Activated CD4-positive, alpha-beta T cell treated with anti-CD3 and anti-CD28 coated beads, Interleukin-2, amount 10 ng/mL, durations not matched to agents 7 days and 5 days (primary cell): ENCODE results near the gene TRIM27. TPM values are rescaled to one million over a fixed set of nuclear protein-coding genes. Genes with fewer than 3 reads are reported as not detected.
"Not testable (repeated sequence)": the region's sequence is repeated elsewhere in the genome, so short reads cannot be mapped to it uniquely, and the experiment has no call there.

Experiments
- CTCF ChIA-PET: fragments of 350-600 bp; sonication (Branson Sonifier 250); formaldehyde crosslinking; loops from one replicate; lab custom pipeline; 2021; ENCODE audit warnings: antibody characterized with exemption; lab: Charles Lee
- POLR2A ChIA-PET: fragments of 350-600 bp; sonication (Branson Sonifier 250); formaldehyde crosslinking; loops from one replicate; lab custom pipeline; 2021; ENCODE audit warnings: antibody characterized with exemption; lab: Charles Lee
- DNase-seq: peaks from one replicate; pipeline ENCODE4 v3.0.0-alpha.2; 2020
- H3K27ac Mint-ChIP-seq: one replicate; pipeline ENCODE4 v1.8.0; 2021; ENCODE audit warnings: mild to moderate bottlenecking, moderate library complexity, mixed read lengths
- H3K27me3 Mint-ChIP-seq: one replicate; pipeline ENCODE4 v1.8.0; 2021; ENCODE audit warnings: mixed read lengths
- H3K36me3 Mint-ChIP-seq: one replicate; pipeline ENCODE4 v1.8.0; 2021; ENCODE audit warnings: low read depth, mixed read lengths
- H3K4me1 Mint-ChIP-seq: one replicate; pipeline ENCODE4 v1.8.0; 2021; ENCODE audit warnings: mixed read lengths
- H3K4me3 Mint-ChIP-seq: one replicate; pipeline ENCODE4 v1.8.0; 2021; ENCODE audit warnings: mild to moderate bottlenecking, moderate library complexity, mixed read lengths
- H3K9me3 Mint-ChIP-seq: one replicate; pipeline ENCODE4 v1.8.0; 2021; ENCODE audit warnings: mixed read lengths
- total RNA-seq, 2 experiments: library from RNA; stranded (reverse); gene quantifications; one replicate each; pipeline ENCODE4 v1.2.3, GENCODE V29; 2021

TRIM27 gene
- total RNA-seq, 2 experiments from 2014 or later, result 63.1 to 66.6 TPM

GRCh38 chr6:28866205-28867085 lies 57.3 kb downstream of the TRIM27 start:
- CTCF ChIA-PET, result interaction anchor here (0.6 to 2.3 kb wide), 10 partner anchors 10 to 159 kb away, joined by 3 to 10 read pairs (median 5); partner anchors contain the start of gene TRIM27
- Mint-ChIP-seq H3K4me3 (peak overlapping the region; percentile 77), H3K4me1 (peaks cover 46% of the 10 kb centered on the region), H3K36me3 (peaks cover 10% of the 10 kb centered on the region), H3K9me3 (peaks cover 11% of the 10 kb centered on the region), H3K27ac (peak overlapping the region; percentile 91)
- peak; percentile 75 for DNase-seq
- POLR2A ChIA-PET, result interaction anchor here (0.6 to 1.2 kb wide), 8 partner anchors 18 to 1028 kb away, joined by 3 to 5 read pairs (median 3); a partner anchor contains a TSS
- not testable (repeated sequence) for H3K27me3 Mint-ChIP-seq

GRCh38 chr6:28865401-28866204 lies 58.2 kb downstream of the TRIM27 start:
- H3K9me3 Mint-ChIP-seq, result peaks cover 9% of the 10 kb centered on the region
- DNase-seq, result peak; percentile 66
- peaks cover 49% of the 10 kb centered on the region for H3K4me1 Mint-ChIP-seq
- H3K27ac Mint-ChIP-seq, result peak overlapping the region; percentile 91
- peaks cover 7% of the 10 kb centered on the region for H3K27me3 Mint-ChIP-seq
- POLR2A ChIA-PET, result interaction anchor here (0.6 to 1.2 kb wide), 5 partner anchors 19 to 1027 kb away, joined by 3 to 5 read pairs (median 4); a partner anchor contains a TSS
- CTCF ChIA-PET, result interaction anchor here (0.6 to 2.3 kb wide), 11 partner anchors 15 to 158 kb away, joined by 3 to 10 read pairs (median 5); partner anchors contain the start of gene TRIM27
- peaks cover 10% of the 10 kb centered on the region for H3K36me3 Mint-ChIP-seq
- H3K4me3 Mint-ChIP-seq, result peak overlapping the region; percentile 77

- DNase-seq, result no peak
- ChIA-PET CTCF (interaction anchor here (1.3 to 2.3 kb wide), 5 partner anchors 18 to 152 kb away, joined by 3 to 10 read pairs (median 6); partner anchors contain the start of gene TRIM27), POLR2A (no interaction called here)
- Mint-ChIP-seq H3K4me3 (peak overlapping the region; percentile 86), H3K9me3 (peaks cover 9% of the 10 kb centered on the region), H3K4me1 (peaks cover 53% of the 10 kb centered on the region), H3K36me3 (peaks cover 10% of the 10 kb centered on the region), H3K27me3 (peaks cover 14% of the 10 kb centered on the region), H3K27ac (peak overlapping the region; percentile 85)
Observed at GRCh38 chr6:28864326-28864923, 59.4 kb downstream of the TRIM27 start.

GRCh38 chr6:28863604-28864325 lies 60.0 kb downstream of the TRIM27 start:
- H3K27ac Mint-ChIP-seq, result peak overlapping the region; percentile 85
- ChIA-PET CTCF (interaction anchor here (0.7 to 2.1 kb wide), 8 partner anchors 15 to 154 kb away, joined by 3 to 12 read pairs (median 3); no protein-coding TSS in a partner anchor), POLR2A (interaction anchor here (0.7 to 0.9 kb wide), 3 partner anchors 25 to 1012 kb away, joined by 3 read pairs; no protein-coding TSS in a partner anchor)
- H3K9me3 Mint-ChIP-seq, result peaks cover 9% of the 10 kb centered on the region
- H3K4me1 Mint-ChIP-seq, result peaks cover 53% of the 10 kb centered on the region
- peak; percentile 87 for DNase-seq
- peaks cover 14% of the 10 kb centered on the region for H3K27me3 Mint-ChIP-seq
- H3K4me3 Mint-ChIP-seq, result peak overlapping the region; percentile 86
- peaks cover 10% of the 10 kb centered on the region for H3K36me3 Mint-ChIP-seq

- Mint-ChIP-seq H3K27ac (no peak overlapping the region), H3K4me1 (peaks cover 43% of the 10 kb centered on the region), H3K9me3 (peaks cover 9% of the 10 kb centered on the region), H3K4me3 (no peak overlapping the region), H3K36me3 (peaks cover 10% of the 10 kb centered on the region), H3K27me3 (peaks cover 14% of the 10 kb centered on the region)
- DNase-seq, result no peak
- POLR2A ChIA-PET, result interaction anchor here (0.6 to 0.8 kb wide), 2 partner anchors 23 to 37 kb away, joined by 3 to 5 read pairs; no protein-coding TSS in a partner anchor
- CTCF ChIA-PET, result interaction anchor here (2.1 kb wide), 1 partner anchor 24 kb away, joined by 12 read pairs; no protein-coding TSS in a partner anchor
Observed at GRCh38 chr6:28862077-28862476, 61.7 kb downstream of the TRIM27 start.

GRCh38 chr6:28861339-28861738 lies 62.4 kb downstream of the TRIM27 start:
- Mint-ChIP-seq H3K9me3 (peaks cover 10% of the 10 kb centered on the region), H3K27ac (no peak overlapping the region), H3K4me3 (no peak overlapping the region), H3K4me1 (peaks cover 41% of the 10 kb centered on the region), H3K27me3 (peaks cover 14% of the 10 kb centered on the region), H3K36me3 (peaks cover 10% of the 10 kb centered on the region)
- CTCF ChIA-PET, result interaction anchor here (1.4 kb wide), 1 partner anchor 23 kb away, joined by 5 read pairs; no protein-coding TSS in a partner anchor
- POLR2A ChIA-PET, result no interaction called here
- DNase-seq, result no peak

- DNase-seq, result no peak
- H3K27me3 Mint-ChIP-seq, result peaks cover 15% of the 10 kb centered on the region
- H3K4me1 Mint-ChIP-seq, result peaks cover 34% of the 10 kb centered on the region
- peaks cover 8% of the 10 kb centered on the region for H3K9me3 Mint-ChIP-seq
- peaks cover 6% of the 10 kb centered on the region for H3K36me3 Mint-ChIP-seq
- H3K27ac Mint-ChIP-seq, result no peak overlapping the region
- H3K4me3 Mint-ChIP-seq, result no peak overlapping the region
- ChIA-PET POLR2A (no interaction called here), CTCF (interaction anchor here (1.4 kb wide), 1 partner anchor 23 kb away, joined by 5 read pairs; no protein-coding TSS in a partner anchor)
Observed at GRCh38 chr6:28860581-28860980, 63.2 kb downstream of the TRIM27 start.

GRCh38 chr6:28858963-28859362 lies 64.8 kb downstream of the TRIM27 start:
- DNase-seq, result no peak
- POLR2A ChIA-PET, result no interaction called here
- Mint-ChIP-seq H3K4me3 (no peak overlapping the region), H3K27me3 (peaks cover 15% of the 10 kb centered on the region), H3K4me1 (peaks cover 19% of the 10 kb centered on the region), H3K9me3 (peaks cover 8% of the 10 kb centered on the region), H3K27ac (no peak overlapping the region), H3K36me3 (peaks cover 2% of the 10 kb centered on the region)
- CTCF ChIA-PET, result interaction anchor here (1.2 kb wide), 1 partner anchor 21 kb away, joined by 4 read pairs; no protein-coding TSS in a partner anchor

GRCh38 chr6:28856620-28857005 lies 67.2 kb downstream of the TRIM27 start:
- ChIA-PET CTCF (interaction anchor here (0.7 to 1.1 kb wide), 2 partner anchors 1205 to 1393 kb away, joined by 3 to 7 read pairs; no protein-coding TSS in a partner anchor), POLR2A (no interaction called here)
- Mint-ChIP-seq H3K4me3 (no peak overlapping the region), H3K4me1 (peaks cover 7% of the 10 kb centered on the region), H3K36me3 (peaks cover 2% of the 10 kb centered on the region), H3K9me3 (peaks cover 8% of the 10 kb centered on the region), H3K27ac (no peak overlapping the region), H3K27me3 (peaks cover 32% of the 10 kb centered on the region)
- no peak for DNase-seq

- POLR2A ChIA-PET, DNase-seq, H3K9me3 Mint-ChIP-seq, H3K4me1 Mint-ChIP-seq, H3K4me3 Mint-ChIP-seq, H3K27ac Mint-ChIP-seq, H3K36me3 Mint-ChIP-seq: not testable (repeated sequence)
- peaks cover 34% of the 10 kb centered on the region for H3K27me3 Mint-ChIP-seq
- CTCF ChIA-PET, result interaction anchor here (0.6 kb wide), 1 partner anchor 37 kb away, joined by 4 read pairs; no protein-coding TSS in a partner anchor
Observed at GRCh38 chr6:28854405-28854804, 69.4 kb downstream of the TRIM27 start.
